ENCODE results near the gene CEP83.
"Not testable (repeated sequence)": the region's sequence is repeated elsewhere in the genome, so short reads cannot be mapped to it uniquely, and the experiment has no call there.

CEP83 gene, protein sequence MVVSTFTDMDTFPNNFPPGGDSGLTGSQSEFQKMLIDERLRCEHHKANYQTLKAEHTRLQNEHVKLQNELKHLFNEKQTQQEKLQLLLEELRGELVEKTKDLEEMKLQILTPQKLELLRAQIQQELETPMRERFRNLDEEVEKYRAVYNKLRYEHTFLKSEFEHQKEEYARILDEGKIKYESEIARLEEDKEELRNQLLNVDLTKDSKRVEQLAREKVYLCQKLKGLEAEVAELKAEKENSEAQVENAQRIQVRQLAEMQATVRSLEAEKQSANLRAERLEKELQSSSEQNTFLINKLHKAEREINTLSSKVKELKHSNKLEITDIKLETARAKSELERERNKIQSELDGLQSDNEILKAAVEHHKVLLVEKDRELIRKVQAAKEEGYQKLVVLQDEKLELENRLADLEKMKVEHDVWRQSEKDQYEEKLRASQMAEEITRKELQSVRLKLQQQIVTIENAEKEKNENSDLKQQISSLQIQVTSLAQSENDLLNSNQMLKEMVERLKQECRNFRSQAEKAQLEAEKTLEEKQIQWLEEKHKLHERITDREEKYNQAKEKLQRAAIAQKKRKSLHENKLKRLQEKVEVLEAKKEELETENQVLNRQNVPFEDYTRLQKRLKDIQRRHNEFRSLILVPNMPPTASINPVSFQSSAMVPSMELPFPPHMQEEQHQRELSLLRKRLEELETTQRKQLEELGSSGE

DNA sequence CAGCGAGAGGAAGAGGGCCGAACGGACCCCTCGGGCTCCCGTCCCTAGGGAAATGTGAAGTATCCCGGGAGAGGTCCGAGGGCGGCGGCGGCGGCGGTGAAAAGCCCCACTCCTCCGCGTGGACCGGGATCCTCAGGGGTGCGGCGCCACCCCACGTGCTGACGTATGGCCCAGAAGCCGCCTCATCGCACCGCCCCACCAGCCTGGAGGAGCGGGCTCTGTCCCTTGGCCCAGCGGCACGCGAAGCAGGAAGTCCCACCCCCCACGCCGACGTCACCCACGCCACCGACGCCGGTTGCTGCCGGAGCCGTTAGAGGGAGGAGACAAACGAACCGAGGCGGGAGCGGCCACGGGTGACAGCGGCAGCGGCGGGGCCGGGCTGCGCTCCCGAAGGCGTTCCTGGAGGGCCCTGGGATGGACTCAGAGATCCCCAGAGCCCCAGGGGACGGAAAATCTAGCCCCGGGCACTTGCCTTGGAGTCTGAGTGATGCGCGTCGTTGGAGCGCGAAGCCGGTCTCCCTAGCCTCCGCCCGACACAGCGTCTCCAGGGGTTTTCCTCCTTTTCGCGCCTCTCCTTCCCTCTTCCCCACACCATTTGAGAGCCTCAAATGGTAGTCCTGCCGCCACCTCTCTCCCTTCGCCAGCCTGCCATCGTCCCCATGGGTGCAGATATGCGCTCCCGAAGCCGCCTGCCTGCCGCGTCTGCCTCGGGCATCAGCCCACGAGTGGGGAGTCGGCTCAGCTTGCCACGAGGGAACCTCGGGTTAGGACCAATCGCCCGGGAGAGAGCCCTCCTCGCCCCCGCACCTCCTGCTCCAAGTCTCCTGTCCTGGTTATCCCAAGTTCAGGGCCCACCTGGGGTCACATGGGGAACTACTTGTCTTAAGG is at the start of gene CEP83:
Gene CEP83, minus strand, starts transcription at position 140 of the 888 bp plus-strand sequence. CDS start 47,377 bp downstream, outside the sequence.
- peak; percentile 91 for DNase-seq

DNA sequence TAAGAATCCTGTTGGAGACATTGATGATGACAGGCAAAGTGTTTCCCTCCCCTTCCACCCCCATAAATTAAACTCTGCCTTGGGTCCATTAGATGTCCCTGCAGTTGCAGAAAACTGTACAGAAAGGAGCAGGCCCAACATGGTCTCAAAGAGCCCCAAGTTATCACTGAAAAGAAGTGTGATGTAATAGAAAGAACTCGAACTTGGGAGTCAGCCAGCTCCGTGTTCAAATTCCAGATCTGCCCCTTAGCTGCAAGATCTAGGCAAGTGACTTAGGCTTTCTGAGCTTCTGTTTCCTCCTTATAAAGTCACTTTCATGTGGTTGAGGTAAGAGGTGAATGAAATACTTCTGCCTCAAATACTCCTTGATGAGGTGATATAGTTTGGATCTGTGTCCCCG is 49.6 kb upstream of the CEP83 start:
- no peak for DNase-seq

DNA sequence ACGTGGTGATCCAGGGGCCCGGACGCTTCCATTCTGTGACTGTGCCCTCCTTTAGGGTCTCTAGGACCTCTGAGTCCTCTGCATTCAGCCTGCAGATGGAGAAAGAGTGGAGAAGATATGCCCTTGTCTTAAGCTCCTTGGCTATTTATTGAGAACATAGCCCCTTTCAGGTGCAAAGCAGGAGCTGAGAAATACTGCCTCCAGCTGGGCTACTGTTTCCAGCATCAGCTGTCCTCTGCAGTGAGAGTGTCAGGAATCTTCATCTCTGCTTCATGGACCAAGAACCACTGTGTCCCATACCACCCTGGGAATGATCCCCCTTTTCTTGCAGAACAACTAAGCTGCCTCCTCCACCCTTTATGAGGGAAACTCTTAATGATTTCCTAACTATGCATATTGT is 47.8 kb upstream of the CEP83 start:
- DNase-seq: no peak

GRCh38 chr12:94504386-94504785 is 44.7 kb upstream of the CEP83 start:
- no peak for DNase-seq

DNA sequence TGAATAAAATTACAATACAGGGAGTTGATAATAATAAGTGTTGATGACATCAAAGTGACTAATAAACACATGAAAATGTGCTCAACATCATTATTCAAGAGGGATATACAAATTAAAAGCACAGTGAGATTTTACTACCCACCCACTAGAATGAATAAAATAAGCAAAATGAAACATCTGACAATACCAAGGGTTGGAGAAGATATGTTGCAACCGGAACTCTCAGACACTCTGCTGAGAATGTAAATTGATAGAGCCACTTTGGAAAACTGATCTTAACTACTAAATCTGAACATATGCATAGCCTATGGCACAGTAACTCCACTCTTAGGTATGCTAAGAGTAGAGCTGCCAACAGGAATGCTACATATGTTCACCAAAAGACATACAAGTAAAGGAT is 44.0 kb upstream of the CEP83 start:
- DNase-seq: no peak

DNA sequence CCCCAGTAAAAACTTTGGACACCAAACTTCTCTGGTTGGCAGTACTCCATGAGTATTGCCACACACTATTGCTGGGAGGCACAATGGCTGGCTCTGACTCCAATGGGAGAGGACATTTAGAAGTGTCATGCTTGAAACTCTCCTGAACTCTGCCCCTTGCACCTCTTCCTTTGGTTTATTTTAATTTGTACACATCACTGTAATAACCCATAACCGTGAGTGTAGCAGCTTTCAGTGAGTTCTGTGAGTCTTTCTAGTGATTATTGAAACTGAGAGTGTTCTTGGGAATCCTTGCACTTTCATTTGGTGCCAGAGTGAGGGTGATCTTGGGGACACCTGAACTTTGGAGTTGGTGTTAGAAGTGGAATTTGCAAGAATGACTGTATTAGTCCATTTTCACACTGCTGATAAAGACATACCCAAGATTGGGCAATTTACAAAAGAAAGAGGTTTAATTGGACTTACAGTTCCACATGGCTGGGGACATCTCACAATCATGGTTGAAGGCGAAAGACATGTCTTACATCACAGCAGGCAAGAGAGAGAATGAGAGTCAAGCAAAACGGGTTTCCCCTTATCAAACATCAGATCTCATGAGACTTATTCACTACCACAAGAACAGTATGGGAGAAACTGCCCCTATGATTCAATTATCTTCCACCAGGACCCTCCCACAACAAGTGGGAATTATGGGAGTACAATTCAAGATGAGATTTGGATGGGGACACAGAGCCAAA is 41.3 kb upstream of the CEP83 start:
- no peak for DNase-seq

DNA sequence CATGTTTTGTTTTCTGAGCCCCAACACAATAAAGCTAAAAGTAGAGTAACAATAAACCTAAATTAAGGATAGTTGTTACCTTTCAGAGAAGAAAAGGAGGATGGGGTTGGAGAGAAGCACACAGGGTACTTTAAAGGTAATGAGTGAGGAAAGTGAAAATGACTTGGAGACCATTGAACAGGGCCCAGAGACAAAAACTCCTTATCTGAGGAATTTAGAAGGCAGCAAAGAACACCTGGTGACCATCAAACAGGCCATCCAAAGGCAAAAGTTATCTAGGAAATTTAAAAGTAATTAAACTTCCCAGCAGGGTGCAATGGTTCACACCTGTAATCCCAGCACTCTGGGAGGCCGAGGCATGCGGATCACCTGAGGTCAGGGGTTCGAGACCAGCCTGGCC is 39.0 kb upstream of the CEP83 start:
- no peak for DNase-seq

- DNase-seq: no peak
Measured at GRCh38 chr12:94498073-94498472, 38.4 kb upstream of the CEP83 start.

DNA sequence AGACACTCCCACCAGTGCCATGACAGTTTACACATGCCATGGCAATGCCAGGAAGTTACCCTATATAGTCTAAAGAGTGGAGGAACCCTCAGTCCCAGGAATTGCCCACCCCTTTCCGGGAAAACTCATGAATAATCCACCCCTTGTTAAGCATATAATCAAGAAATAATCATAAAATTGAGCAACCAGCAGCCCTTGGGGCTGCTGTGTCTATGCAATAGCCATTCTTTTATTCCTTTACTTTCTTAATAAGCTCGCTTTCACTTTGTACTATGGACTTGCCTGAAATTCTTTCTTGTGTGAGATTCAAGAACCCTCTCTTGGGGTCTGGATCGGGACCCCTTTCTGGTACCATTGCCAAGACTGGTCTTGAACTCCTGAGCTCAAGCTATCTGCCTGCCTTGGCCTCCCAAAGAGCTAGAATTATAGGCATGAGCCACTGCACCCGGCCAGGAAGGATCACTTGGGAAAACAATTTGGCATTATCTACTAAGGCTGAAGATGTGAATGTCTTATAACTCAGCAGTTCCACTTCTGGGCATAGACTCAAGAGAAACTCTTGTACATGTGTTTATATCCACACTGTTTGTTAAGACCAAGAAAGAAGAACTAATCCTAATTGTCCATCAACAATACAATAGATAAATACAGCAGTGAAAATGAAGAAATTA is 35.9 kb upstream of the CEP83 start:
- no peak for DNase-seq

DNA sequence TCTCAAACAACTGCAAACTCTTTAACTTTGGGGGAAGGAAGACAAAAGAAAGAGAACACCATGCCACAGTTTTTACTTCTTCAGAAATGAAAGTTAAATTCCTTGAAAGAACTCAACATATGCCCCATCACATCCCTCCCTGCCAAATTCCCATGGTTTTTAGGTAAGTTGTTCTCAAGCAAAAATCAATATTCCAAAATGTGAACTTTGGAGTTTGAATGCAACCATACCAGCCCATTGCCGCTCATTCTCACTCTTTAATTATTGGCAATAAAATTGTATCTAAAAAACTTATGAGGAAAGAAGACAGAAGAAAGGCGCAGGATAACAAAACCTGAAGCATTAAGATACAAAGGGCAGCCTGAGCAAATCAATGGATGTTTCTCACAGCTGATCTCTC is 31.8 kb upstream of the CEP83 start:
- no peak for DNase-seq

DNA sequence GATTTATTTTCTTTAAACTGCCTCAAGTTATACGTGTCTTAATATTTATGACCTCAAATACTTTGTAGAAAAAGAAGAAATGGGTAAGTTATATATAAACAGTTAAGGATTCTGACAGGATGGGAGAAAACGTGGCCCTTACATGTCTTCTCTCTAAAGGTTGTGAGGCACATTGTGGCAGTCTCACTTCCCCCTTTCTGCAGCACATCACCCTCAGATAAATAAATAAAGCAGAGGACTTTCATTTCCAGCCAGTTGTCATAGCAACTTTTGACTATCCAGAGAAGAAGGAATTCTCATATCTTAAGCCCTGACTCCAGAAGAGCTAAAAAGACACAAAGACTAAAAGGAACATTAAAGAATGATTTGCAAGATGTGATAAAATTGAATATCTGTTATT is 28.8 kb upstream of the CEP83 start:
- no peak for DNase-seq

DNA sequence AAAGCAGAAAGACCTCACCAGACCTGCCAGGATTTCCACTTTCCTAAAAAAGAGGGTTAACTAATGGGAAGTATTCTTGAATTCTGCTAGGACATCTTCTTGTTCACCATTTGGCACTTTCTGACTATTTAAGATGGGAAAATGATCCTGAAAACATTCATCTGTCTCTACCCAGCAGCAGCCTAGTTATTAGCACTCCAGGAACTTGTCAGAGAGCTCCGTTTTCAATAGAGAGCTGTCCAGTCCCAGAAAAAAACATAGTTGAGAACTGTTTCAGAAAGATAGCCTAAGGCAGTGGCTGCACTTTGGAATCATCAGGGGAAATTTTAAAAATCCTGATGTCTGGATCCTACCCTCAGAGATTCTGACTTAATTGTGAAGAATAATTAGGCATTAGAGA is 22.1 kb upstream of the CEP83 start:
- no peak for DNase-seq

- no peak for DNase-seq
Measured at GRCh38 chr12:94469522-94469921, 9.9 kb upstream of the CEP83 start.

GRCh38 chr12:94460616-94460959 is 921 bp upstream of the CEP83 start:
- DNase-seq: no peak

DNA sequence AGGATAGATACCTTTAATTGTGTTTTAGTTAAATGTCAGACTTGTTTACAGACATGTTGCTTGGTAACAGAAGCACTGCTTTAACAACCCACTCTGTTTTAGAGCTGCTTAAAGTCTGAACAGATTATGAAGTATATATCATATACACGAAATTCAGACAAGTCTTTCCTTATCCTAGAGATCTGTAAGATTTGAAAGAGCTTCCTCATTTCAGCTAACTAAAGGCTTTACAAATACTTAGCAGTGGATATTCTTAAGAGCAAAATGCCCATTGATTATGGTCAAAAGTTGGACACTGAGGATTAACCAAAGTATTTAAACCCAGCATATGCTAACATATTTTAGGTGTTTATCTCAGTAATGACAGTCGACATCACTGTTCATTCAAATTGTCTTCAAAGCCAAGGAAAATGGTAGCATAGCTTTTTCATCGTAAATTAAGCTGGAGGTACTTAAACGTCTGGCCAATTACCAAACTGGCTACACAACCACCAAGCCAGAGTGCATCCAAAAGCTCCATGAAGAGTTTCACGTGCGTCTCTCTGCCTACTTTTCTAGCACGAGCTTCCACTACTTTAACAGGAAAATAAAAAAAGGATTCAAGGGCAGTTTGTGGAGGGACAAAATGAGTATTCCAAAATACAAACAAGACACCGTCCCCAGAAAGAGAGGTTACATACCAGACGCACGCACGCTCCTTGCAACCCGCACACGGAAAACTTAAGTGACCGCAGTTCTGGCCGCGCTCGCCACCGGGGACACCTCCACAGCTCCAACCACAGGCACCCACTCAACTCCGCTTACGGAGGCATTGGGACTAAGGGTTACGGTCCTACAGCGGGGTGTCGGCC is 565 bp downstream of the CEP83 start:
- no peak for DNase-seq

DNA sequence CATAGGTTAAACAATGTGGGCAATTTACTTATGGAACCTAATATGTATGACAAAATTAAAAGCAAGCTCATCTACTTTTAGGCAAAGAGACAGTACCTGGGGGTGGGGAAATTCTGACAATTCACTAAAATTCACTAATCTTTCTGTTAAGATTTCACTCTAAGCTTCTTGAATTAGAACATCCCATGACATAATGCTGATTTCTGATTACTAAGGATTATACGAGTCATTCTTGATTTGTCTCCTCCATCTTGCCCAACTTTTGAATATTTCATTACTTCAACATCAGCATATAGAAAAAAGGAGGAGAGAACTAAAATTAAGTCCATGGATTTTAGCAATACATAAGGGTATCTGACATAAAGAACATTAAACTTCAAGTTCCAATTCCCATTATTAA is 2.4 kb downstream of the CEP83 start:
- no peak for DNase-seq

GRCh38 chr12:94454318-94454717 is 5.3 kb downstream of the CEP83 start:
- DNase-seq: not testable (repeated sequence)

DNA sequence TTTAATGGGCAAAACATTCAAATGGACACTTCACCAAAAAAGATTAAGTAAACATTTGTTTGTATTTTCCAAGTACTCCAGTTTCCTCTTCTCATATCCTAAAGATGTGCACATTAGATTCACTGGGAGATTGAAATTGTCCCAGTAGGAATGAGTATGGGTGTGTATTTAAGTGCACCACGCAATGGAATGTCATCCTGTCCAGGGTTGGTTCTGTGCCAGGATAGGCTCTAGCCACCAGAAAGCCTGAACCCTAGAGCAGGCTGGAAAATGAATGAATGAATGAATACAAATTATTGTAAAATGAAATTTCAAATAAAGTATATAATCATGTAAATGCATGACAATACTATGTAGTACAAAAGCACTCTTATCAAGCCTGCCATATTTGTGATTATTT is 14.0 kb downstream of the CEP83 start:
- no peak for DNase-seq

DNA sequence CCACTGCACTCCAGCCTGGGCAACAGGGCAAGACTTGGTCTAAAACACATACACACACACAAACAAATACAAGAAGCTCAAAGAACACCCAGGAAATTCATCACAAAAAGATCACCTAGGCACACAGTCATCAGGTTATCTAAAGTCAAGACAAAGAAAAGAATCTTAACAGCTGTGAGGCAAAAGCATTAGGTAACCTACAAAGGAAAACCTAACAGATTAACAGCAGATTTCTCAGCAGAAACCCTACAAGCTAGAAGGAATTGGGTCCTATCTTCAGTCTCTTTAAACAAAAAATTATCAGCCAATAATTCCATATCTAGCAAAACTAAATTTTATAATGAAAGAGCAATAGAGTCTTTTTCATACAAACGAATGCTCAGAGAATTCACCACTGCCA is 22.4 kb downstream of the CEP83 start:
- no peak for DNase-seq

DNA sequence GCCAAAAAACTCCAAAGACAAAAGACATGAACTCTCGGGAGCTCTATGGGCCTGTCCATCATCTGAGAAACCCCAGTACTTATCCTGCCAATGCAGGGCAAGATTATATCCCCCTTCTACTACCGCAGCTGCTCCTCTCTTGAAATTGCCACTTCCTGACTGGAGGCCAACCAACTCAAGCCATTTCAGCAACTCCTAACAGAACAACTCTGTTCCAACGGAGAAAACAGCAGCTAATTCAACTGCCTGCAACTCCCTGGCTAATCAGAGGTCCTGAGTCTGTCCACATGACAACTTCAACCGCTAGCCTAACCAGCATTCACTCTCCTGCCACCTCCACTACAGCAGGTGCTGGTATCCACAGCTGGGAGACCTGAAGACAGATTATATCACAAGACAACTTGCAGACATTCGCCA is 24.1 kb downstream of the CEP83 start:
- DNase-seq: no peak

GRCh38 chr12:94434171-94434570 is 25.5 kb downstream of the CEP83 start:
- no peak for DNase-seq

Measured in T1000 (cell line).